Lower leg skin (tissue), 3 donors: Measurements from ENCODE around the gene EIF1AY.

Experiments used
- POLR2A ChIP-seq, 2 donors: fragments of 450-650 bp; IDR thresholded peaks; one replicate each; pipeline ENCODE4 v1.6.1; 2016 to 2017; ENCODE audit warnings: antibody characterized with exemption in 2 of 2, mild to moderate bottlenecking in 1 of 2, moderate library complexity in 1 of 2
- TF ChIP-seq, protein P1 (sequence below), 3 donors: fragments of 450-650 bp; IDR thresholded peaks; one replicate each; pipeline ENCODE4 v1.5.1; 2016; ENCODE audit warnings: antibody characterized with exemption in 3 of 3, mild to moderate bottlenecking in 3 of 3, moderate library complexity in 2 of 3

DNA sequence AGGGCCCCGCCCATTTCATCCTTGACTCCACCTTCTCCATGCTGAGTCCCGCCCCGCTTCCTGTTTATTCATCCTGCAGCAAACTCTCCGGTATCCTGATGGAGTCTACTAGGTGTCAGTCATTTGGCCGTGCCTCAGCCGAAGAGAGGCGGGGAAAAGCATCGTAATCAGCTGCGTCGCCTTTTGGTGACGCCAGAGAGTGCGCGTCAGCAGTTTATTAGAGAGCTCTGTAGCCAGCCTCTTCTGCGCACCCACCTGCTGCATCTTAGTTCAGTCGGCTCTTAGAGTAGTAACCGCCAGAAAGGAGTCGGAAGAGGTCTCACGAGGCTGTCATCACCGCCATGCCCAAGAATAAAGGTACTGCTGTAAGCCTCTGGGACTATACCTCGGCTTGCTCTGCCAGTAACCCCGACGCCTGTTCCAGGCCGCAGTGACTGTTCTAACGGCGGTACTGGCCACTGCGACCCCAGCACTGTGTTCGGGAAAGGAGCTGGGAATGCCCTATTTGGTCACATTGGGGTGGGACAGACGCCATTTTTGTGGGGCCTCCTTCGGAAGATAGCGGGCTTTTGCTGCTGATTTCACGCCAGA, at the start of gene EIF1AY:
- TF ChIP-seq, protein P1, sequence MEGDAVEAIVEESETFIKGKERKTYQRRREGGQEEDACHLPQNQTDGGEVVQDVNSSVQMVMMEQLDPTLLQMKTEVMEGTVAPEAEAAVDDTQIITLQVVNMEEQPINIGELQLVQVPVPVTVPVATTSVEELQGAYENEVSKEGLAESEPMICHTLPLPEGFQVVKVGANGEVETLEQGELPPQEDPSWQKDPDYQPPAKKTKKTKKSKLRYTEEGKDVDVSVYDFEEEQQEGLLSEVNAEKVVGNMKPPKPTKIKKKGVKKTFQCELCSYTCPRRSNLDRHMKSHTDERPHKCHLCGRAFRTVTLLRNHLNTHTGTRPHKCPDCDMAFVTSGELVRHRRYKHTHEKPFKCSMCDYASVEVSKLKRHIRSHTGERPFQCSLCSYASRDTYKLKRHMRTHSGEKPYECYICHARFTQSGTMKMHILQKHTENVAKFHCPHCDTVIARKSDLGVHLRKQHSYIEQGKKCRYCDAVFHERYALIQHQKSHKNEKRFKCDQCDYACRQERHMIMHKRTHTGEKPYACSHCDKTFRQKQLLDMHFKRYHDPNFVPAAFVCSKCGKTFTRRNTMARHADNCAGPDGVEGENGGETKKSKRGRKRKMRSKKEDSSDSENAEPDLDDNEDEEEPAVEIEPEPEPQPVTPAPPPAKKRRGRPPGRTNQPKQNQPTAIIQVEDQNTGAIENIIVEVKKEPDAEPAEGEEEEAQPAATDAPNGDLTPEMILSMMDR (IDR thresholded peaks at IDR 0.05), result no peak
- no peak for TF ChIP-seq POLR2A (IDR thresholded peaks at IDR 0.05)
